Measurements from ENCODE around the gene BTBD17.

GRCh38 chr17:74351552-74352210, 10.0 kb downstream of the BTBD17 start:
- TF ChIP-seq POLR2A (IDR thresholded peaks at IDR 0.05): no peak
- no peak for TF ChIP-seq CTCF (IDR thresholded peaks at IDR 0.05)

Data from thyroid gland (tissue), 4 donors.